SHP77 treated with DMSO at 0.1 percent for 48 hours (cell line): ENCODE data around the gene CRTAP.
"Not testable (repeated sequence)": the region's sequence is repeated elsewhere in the genome, so short reads cannot be mapped to it uniquely, and the experiment has no call there.

Experiments used
- DNase-seq: peaks from one replicate; lab custom pipeline; 2025; lab: John Stamatoyannopoulos, UW

The CRTAP gene

DNA sequence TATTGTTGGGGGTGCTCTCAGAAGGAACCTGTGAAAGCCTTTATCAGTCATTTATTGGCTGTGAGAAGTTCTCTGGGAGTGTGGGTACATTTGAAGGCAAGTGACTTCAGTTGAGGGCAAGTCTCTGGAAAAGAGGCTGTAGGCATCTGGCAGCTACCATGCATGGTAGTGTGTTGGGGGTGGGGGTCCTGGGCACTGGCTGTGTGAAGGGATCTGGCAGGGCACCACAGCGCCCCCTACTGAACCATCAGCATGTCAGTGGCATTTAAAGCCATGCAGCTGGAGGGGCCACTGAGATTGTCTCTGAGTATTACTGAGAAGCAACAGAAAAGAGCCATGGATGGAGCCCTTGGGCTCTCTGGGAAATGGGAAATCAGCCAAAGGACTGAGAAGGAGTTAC lies 30.6 kb downstream of the CRTAP start:
- DNase-seq = no peak

DNA sequence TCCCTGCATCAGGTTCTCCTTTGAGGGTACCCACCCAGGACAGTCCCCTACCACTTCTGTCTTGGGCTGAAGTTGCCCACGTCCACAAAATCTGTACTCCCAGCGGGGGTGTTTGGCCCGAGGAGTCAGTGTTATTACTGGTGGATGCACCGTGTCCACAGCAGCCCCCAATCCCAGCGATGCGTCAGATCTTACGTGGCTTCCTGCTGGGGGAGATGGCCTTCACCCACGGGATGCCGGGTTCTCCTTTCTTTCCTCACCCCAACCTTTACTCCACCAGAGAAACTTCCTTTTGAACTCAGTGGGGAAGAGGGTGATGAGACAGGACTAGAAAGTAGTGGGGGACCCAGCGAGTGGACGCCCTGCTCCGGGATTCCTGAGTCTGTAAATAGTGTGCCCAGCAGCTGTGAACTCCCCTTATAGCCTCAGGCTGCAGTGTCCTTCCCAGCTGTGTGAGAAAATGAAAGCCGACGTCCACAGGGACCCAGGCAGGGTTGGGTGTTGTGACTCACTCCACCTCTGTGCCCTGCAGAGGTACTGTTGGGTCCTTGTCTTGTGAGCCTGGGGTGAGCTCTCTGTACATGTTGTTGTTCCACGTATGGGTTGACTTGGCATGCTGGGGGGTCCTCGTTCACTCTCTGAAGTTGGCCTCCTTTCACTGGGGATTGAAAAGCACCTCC lies 31.5 kb downstream of the CRTAP start:
- DNase-seq = no peak

DNA sequence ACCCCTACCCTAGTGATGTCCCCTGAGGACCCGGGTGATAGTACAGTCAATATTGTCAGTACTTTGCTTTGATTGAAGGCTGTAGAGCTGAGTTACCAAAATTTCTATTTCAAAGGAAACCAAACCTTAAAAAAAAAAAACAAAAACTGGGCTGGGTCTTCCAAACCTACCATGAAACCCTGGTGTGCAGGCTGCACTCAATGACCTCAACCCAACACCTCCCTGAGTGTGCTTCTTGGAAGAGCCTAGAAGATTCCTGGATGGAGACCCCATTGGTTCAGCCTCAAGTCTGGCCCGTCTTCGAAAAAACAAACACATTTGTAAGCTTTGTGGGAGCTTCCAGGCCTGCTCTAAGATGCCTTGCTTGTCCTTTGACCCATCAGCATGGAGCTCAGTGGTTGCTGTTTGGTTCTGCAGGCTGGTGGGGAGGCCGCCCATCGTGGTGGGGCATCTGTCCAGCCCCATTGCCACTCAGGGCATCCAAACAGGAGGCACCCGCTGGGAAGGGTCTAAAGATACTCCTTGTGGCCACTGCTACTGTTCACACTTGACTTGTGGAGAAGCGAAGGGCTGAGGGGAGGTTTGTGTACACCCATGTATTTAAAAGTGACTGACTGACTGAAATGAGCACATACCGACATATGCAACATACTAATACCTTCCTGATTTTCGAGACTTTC lies 32.2 kb downstream of the CRTAP start:
- no peak for DNase-seq

DNA sequence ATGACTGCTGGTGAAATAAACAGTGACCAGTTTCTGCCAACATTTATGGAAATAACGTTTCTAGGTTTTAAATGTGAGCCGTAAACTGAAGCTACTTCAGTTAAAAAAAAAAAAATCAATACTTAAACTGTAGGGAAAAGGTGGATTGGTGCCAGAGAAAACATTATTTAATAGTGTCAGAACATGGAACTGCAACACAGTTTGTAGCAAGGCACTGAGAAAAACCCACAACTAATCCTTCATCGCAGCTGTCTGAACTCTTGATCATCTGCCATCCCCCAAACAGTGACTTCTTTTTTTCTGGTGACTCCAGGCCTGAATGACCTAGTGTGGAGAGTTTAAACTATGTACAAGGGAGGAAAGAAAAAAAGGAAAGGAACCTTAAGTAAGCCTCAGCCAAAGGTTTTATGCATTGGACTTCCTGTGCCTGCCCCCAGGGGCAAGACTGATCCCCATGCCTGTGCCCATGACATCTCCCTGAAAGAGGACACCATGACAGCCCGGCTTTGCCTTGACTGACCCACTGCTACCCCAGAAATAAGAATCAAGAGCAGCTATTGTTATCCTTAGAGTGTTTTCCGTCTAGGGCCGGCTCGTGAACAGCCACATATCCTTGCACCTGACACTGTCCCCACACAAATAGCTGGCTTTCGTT lies 33.1 kb downstream of the CRTAP start:
- peak; percentile 16 for DNase-seq

DNA sequence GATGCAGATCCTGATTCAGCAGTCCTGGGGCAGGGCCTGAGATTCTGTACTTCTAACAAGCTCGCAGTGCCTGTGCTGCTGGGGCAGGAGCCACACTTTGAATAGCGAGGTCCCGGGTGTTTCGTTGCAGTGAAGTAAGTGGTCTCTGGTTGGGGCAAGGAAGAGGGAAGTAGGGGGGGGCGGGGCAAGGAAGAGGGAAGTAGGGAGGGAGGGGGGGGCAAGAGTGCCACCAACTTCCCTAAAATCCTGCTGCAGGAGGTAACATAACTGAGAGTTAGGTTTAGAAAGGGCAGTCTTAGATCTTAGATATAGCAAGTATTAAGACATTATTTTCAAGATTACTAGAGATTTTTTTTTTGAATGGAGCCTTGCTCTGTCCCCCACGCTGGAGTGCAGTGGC lies 35.5 kb downstream of the CRTAP start:
- DNase-seq = no peak

DNA sequence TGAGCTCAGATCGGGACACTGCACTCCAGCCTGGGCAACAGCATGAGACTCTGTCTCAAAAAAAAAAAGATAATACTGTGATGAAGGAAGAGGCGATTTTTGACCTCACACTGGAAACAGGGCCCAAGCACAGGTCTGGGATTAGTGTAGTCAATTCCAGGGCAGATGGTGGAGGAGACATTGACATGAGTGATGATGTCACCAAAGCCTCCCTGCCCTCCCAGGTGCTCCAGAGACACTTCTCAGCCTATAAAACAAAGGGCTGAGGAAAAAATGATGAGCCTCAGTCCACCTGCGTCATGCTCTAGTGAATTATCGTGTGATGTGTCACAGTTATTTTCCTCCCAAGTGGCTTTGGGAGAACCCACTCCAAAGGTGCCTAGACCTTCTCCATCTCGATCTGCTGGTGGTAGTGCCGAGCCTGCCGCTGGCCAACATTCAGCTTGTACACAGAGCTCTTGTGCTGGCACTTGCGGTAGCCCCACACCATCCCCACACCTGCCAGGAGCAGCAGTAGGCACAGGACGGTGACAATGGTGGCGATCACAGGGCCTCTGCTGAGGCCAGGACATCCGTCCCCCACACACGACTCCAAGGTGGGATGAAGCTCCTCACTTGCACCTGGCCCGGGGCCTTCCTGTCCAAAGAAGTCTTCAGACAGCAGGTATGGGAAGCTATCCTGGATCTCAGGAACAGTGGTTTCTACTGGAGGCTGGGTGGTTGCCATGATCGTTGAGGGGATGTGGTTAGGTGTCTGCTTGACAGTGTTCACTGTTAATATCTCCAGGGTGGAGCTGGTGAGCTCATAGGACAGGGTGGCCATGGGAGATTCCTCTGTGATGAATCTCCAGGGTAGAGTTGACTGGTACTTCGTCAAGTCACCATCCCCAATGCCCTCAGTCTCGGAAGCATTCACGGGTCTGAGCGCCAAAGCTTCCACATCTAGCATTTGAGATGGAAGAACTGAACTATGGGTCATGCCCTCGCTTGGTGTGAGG lies 38.8 kb downstream of the CRTAP start:
- DNase-seq = peak; percentile 86

DNA sequence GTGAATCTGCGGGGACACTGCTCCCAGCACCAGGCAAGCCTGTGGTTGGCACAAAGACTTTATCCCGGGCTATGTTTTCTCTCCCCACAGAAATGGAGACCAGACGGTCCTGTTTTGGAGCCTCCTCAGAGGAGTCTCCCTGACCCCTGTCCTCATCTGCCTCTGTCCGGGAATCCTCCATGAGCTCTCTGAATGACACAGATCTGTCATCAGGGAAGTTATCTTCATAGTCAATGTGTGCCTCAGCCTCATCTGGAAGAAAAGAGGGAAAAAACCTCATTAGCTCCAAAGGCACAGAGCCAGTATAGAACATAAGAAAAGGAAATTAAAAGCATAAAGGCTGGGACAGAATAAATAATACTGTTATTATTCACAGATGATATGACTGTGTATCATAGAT lies 40.0 kb downstream of the CRTAP start:
- DNase-seq = no peak

DNA sequence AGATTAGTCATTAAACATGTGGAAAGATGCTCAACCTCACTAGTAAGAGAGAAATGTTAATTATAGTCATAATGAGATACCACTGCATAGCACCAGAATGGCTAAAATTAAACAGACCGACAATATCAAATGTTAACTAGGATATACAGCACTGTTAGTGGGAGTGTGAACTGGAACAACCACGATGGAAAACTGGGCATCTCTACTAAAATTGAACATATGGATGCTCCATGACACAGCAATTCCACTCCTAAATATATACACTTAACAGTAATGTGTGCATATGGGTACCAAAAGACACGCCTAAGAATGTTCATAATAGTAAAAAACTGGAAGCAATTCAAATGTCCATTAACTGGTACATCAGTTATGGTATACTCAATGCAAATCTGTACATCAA lies 41.5 kb downstream of the CRTAP start:
- no peak for DNase-seq

DNA sequence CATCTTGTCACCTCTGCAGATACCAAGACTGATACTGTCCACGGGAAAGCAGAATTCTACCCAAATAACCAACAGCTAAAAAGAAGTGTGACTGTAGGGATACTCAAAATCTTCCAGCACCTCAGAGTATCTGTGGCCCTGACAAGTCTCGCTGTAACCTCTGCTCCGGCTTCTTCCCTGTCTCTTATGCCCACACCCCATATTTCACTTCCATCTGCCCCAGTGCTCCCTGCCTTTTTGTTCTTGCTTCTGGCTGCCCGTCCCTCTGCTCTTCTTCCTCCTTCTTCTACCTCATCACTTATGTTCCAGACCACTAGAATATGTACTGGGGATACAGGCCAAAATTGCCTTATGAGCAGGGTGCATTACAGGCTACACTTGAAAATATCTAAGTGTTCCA lies 45.4 kb downstream of the CRTAP start:
- no peak for DNase-seq

DNA sequence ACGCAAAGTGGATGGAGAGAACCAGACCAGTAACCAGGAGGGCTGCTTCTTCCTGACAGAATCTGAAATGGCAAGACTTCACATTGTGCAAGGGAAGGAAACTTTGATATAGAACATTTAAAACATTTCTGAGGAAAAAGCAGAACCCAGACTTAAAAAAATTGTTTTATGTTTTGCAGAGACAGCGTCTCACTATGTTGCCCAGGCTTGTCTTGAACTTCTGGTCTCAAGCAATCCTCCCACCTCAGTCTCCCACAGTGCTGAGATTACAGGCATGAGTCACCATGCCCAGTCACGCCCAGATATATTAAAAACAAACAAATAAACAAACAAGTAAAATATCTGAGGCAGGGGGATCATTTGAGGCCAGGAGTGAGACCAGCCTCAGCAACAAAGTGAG lies 46.2 kb downstream of the CRTAP start:
- no peak for DNase-seq

DNA sequence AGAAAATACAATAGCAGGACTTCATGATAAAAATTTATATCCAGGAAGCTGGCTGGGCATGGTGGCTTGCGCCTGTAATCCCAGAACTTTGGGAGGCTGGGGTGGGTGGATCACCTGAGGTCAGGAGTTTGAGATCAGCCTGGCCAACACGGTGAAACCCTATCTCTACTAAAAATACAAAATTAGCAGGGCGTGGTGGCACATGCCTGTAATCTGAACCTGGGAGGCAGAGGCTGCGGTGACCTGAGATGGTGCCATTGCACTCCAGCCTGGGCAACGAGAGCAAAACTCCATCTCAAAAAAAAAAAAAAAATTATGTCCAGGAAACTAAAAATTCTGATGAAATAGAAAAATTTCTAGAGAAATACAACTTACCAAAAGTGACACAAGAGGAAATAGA lies 48.8 kb downstream of the CRTAP start:
- not testable (repeated sequence) for DNase-seq

DNA sequence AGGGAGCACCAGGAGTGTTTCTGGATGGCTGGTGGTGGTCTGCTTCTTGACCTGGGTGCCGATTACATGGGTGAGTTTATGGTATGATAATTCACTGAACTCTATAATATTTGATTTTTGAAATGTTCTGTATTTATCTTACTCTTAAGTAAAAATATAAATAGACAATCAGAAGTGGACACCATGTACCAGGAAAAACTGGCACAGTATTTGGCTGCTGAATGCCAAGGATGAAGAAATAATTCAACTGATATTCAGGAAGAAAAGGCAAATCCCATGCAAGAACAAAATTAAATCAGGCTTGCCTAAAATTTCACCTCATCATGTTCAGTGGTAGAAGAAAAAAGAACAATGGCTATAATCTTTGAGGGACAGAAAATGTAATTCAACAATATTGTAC lies 51.6 kb downstream of the CRTAP start:
- no peak for DNase-seq

DNA sequence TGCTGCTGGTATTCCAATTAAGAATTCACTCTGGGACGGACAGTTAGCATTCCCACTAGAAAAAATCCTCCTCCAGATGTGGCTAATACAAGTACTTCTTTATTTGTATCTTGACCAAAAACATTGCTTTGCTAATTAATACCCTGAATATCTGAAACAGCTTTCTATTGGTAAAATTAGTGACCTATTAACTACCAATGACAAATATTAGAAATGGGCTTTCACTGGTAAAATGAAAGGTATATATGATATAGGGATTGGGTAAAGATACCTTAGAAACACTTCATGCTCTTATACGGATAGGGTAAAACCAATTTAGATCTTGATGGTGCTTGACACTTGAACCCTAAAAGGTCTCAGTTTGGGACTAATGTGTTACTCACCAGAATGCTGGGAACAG lies 52.3 kb downstream of the CRTAP start:
- no peak for DNase-seq

DNA sequence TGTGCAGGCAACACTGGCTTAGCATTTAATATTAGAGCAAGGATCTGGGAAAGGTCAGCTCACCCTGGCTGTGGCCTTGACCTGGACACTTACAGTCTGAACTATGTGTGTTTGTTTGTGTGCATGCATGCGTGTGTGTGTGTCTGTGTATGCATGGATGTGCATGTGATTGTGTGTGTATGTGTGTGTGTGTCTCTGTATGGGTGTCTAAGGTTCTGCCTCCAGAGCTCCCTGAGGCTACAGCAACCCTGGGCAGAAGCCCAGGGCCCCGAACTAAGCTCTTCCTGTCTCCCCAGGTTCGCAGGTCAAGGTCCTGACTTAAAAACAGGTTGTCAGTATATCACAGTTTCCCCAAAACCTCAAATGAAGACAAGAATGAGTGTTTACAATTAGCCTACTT lies 53.5 kb downstream of the CRTAP start:
- DNase-seq = no peak

DNA sequence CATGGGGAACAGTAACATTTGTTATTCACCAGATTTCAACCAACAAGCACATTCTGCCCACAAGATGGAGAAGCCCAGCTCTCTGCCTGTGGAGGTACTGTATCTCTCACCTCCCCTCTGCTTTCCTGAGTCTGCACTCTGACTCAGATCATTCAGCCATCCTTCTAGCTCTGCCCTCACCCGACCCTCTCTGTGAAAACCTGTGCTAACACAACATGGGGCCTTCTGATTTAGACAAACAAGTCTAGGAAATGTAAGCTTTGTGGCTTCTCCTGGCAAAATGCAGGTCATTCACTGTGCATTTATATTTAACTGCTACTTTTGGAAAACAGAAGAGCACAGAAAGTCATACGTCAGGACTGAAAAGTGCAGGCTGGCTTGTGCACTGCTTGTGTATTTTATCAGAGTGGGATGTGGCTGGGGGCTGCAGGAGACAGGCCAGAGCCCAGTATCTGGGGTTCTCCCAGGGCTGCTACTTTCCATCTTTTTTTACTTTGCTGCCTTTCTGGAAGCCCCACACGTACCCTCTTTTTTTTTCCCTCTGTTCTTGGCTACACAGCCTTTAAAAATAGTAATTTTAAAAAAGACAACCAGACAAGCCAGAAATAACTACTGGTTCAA lies 54.0 kb downstream of the CRTAP start:
- DNase-seq = no peak

DNA sequence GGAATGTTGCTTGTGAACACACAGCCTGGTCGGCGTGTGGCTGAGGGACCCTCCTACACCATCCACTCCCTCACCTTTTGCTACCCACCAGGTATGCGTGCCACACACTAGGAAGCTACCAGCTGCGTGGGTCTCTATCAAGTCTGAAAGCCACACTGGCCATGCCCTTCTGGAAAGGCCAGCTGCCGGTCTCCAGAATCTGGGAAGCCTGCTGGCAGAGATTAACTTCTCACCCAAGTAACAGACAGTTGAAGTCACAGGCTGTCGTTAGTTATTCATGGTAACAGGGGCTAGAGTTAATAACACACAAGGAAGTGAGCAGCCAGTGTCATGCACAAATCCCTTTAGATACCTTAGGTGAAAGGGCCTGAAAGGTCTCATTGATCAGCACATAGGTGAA lies 56.7 kb downstream of the CRTAP start:
- no peak for DNase-seq

DNA sequence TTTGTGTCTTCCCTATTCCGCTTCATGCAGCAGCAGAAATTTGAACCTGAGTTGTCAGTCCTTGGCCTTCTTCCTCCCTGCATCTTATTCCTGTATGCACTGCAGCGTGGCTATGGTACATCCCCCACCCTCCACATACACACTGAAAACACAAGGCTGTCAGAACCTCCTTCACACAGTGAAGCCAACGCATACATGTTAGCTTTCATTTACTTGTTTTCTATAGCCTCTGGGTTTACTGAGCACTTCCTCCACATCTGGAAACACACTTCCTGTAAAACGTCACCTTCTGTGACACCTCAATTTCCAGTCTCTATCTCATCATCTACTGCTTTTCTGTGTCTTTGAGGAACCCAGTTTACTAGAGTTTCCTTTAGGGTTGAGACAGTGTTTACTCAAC lies 57.8 kb downstream of the CRTAP start:
- no peak for DNase-seq

DNA sequence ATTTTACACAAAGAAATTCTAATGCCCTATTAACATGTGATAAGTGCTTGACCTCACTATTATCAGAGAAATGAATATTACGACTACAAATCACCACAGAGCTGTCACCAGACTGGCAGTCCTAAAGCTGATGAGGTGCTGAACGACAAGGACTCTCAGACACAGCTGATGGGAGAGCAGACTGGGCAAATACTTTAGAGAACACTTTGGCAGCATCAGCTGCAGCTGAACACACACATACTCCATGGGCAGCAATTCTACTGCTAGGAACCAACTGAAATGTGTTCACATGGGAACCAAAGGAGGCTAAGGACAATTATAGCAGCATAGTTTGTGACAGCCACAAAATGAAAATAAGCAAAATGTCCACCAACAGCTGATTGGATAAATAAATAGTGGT lies 59.3 kb downstream of the CRTAP start:
- DNase-seq = peak; percentile 87

DNA sequence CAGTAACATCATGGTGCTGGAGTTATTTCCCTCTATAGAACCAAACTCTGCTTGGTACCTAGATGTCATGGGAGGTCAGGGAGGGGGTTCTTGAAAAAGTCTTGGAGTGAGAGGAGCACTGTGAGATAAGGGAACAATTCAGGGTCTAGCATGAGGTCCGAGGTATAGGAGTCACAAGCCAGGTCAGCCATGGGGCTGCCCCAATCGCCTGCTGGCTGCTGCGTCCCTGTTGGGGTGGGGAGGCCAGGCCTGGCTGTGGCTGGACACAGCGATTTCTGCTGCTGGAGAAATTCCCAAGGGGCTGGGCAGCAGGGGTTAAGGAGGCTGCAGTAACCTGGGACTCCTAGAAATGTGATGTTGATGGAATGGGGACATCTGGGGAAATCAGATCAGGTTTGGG lies 59.9 kb downstream of the CRTAP start:
- no peak for DNase-seq

DNA sequence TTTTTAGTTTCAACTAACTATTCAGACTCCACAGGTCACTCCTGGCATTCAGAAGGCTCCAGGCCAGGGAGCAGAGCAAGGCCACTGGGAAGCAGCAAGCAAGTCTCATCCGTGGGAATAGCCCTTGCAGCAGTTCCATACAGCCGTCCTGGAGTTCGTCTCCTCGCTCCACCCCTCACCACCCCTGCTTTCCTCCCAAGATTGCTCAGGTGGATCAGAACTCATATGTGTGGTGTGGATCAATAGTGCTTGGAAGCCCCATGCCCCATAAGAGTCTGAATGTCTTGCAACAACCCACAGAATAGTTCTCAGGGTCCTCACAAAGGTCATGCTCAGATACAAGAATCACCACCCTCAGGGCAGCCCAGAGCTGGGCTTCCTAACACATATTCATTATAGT lies 60.3 kb downstream of the CRTAP start:
- DNase-seq = no peak

DNA sequence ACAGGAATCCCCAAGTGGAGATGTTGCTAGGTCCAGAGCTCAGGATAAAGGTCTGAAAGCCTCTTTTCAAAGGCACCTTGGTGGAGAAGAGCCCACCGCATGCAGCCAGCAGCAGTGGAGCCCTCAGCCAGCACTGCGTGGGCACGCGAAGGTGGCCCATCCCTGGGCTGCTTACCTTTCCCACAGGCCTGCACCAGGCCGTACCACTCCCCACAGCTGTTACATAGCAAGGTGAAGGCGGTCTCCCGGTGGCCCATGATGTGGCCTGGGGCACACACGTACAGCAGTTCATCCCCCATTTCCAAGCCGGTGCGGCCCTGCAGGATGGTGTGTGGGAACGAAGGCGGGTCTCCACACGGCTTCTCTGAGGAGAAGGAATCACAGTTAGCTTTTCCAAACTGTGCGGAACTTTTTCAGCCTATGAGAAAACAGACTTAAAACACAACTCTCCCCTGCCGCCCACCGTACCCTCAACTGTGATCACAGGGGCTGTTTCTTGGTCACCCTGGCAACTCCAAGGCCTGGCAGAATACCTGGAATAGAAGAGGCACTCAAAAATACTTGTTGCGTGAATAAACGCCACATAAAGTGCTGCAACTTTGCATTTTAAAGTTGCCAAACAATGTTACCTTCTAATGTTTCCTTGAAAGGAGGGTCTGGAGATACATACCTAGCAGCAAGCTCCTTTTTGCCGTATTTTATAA lies 61.0 kb downstream of the CRTAP start:
- no peak for DNase-seq
